Globus pallidus (tissue), 1 donor: ENCODE results near the gene TXK.

ENCODE experiments used
- DNase-seq: peaks from one replicate; pipeline ENCODE4 v3.0.0-alpha.2; 2015; ENCODE audit warnings: low spot score

TXK gene

GRCh38 chr4:48103483-48104139 lies 30.4 kb downstream of the TXK start:
- no peak for DNase-seq

DNA sequence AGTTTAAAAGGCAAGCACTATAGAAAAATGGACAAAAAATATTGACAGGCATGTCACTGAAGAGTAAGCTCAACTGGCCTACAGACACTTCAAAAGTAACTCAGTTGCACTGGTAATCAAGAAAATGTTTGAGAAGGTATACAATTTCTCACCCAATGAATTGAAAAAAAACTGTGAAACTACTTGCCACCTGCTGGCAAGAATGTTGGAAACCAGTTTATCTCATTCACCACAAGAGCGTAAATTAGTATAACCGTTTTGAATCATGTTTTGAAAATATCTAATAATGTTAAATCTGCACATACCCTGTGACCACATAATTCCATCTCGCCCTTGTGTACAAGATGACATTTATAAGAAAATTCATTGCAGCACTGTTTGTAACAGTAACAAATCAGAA lies 31.7 kb downstream of the TXK start:
- DNase-seq, result no peak

DNA sequence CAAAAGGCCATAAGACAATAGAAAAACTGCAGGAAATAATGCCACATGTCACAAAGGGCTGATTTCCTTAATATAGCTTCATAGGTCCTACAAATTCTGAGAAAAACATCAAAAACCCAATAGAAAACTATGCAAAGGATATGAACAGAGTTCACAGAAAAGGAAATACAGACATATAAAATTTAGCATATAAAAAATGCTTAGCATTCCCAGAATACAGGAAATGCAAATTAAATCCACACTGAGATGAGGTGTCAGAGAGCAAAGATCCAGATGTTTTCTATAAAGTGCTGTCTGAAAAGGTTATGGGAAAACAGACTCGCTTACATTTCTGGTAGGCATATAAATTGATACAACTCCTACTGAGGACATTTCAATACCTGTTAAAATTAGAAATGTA lies 33.8 kb downstream of the TXK start:
- DNase-seq, result no peak

- DNase-seq, result no peak
These were observed 38.6 kb downstream of the TXK start for GRCh38 chr4:48095441-48095840.

DNA sequence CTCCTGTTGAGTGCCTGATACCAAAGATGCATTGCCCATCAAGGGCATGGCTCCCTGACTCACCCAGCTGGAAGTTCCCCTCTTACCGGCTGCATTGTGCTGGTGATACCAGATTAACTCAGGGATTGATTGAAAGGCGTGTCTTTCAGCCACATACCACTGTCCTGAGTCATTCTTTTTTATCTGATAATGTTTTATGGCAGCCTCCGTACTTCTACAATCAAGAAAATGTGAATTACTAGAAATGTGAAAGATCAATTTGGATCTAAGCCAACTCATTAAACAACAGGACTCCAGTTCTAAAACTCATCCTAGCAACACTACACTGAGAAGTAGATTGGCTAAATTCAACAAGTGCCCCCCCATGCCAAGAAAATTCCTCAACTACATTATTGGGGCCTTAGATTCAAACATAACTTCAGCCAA lies 40.0 kb downstream of the TXK start:
- no peak for DNase-seq

GRCh38 chr4:48090621-48091020 lies 43.4 kb downstream of the TXK start:
- no peak for DNase-seq

- DNase-seq, result no peak
These were observed 48.0 kb downstream of the TXK start for GRCh38 chr4:48085821-48086589.

GRCh38 chr4:48082956-48083355 lies 51.1 kb downstream of the TXK start:
- DNase-seq, result no peak

GRCh38 chr4:48081196-48081595 lies 52.9 kb downstream of the TXK start:
- no peak for DNase-seq

- no peak for DNase-seq
These were observed 54.1 kb downstream of the TXK start for GRCh38 chr4:48079972-48080391.

DNA sequence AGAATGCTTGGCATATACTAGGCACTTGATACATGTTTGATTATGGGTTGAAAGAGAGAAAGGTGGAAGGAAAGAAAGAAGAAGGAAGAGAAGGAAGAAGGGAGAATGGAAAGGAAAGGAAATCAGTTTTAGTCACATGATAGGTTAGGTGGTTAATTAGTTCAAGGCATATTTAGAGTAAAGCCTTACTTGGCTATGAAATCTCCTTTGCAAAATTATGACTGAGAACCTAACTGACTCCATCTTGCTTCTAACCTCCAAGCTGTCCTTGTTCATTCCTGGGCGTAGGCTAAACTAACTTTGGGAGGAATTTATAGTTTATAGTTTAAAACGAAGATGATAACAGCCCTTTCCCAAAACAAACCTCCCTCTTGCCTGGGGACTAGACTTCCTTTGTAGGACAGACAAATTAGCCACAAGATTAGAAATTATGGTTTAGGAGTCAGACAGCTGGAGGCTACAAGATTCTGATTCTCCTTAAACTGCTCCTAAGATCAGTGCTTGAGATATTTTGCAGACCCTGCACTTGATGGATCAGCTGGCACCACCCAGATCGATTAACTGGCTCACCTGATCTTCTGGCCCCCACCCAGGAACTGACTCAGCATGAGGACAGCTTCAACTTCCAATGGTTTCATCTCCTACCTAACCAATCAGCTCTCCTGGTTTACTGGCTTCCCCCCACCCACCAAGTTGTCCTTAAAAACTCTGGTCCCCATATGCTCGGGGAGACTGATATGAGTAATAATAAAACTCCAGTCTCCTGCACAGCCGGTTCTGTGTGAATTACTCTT lies 55.0 kb downstream of the TXK start:
- no peak for DNase-seq

- DNase-seq, result no peak
These were observed 55.6 kb downstream of the TXK start for GRCh38 chr4:48078425-48078824.

GRCh38 chr4:48074657-48075056 lies 59.4 kb downstream of the TXK start:
- no peak for DNase-seq

DNA sequence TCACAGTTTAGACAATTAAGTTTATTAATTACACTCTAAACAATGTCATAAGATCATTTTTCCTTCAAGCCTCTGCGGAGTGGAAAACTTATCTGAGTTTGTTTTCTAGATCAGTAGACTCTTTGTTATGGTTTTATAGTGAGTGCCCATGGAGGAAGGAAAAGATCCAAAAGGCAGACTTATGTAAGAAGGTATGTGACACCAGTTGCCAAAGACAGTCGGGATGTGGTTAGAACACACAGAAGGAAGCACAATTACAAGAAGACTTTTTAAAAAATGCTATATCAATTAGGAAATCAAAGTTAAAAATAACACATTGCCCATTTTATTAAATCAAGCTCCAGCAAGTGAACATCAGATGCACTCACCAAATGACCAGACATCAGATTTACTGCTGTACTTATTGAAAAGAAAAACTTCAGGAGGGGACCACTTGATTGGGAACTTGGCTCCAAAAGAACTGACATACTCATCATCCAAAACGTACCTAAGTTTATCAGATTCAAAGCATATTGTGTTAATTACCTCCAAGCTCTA lies 60.4 kb downstream of the TXK start:
- DNase-seq, result no peak

GRCh38 chr4:48071191-48071590 lies 62.9 kb downstream of the TXK start:
- no peak for DNase-seq

GRCh38 chr4:48069026-48069425 lies 65.0 kb downstream of the TXK start:
- no peak for DNase-seq

GRCh38 chr4:48068182-48068581 lies 65.9 kb downstream of the TXK start:
- no peak for DNase-seq

GRCh38 chr4:48067536-48067935 lies 66.5 kb downstream of the TXK start:
- DNase-seq, result no peak

DNA sequence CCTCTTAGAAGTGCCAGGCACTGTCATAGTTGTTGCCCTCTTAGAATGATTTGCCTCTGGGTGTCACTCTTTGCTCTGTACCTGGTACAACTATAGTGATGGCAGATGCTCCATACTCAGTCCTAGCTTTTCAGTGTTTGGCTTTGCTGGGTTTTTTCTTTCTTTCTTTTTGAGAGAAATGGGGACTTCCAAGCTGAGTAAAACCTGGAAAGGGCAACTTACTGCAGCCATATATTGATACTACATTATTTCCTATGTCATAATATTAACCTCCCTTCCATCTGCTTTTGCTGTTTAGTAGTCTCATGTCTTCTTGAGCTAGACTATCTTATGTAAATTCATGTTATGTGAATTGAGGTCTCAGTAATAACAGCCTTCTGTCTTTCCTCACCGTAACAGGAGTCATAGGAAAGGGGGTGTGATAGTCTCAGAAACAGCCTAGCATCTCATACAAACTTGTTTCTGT lies 68.4 kb downstream of the TXK start:
- DNase-seq, result no peak

- DNase-seq, result no peak
These were observed 69.7 kb downstream of the TXK start for GRCh38 chr4:48064349-48064748.

DNA sequence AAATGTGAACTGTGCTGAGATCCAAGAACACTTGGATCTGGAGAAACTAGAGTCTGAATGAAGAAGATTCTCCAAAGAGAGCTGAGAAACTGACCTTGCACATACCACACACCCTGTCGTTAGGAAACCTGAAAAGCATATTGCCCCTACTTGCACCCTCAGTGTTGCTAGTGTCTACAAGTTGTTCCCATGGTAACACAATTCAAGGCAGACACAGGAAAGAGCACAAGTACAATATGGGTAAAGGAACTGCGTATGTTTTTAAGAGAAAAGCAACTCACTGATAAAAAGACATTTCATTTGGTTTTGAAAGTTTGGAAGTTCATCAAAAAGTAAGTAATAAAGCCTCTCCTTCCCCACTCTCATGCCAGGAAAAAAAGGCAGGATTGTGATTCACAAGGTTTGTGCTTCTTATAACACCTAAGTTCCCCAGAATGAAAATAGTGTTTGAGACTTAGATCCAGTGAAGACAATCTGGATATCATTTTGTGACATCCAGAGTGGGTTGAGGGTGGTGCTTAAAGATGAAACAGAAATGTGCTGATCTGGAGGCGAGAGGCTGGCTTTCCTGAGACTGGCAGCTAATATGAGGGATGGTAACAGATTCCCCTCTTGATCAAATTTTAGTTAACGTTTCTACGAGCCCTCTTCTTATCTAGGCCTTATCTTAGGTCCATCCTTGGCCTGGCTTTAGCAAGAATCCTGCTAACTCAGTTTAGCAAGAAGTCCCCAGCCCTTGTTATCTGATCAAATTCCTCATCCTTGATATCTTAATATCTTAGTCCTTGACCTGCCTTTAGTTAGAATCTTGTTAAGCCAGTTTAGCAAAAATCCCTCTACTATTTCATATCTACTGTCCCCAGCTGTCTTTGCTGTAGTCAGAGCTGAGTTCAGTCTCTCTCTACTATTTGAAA lies 75.2 kb downstream of the TXK start:
- DNase-seq, result no peak
